Smooth muscle cell (in vitro differentiated cells): Measurements from ENCODE around the gene MAP3K14. TPM values are rescaled to one million over a fixed set of nuclear protein-coding genes. Genes with fewer than 3 reads are reported as not detected.

ENCODE experiments used
- DNase-seq: peaks from one replicate; lab custom pipeline; 2025; ENCODE audit not compliant: unreplicated experiment; lab: John Stamatoyannopoulos, UW
- H2AFZ ChIP-seq: fragments of 200-600 bp; sonication (generic); 2 replicates; pipeline ENCODE4 v1.6.0; 2016; ENCODE audit warnings: antibody characterized with exemption, low read depth, mild to moderate bottlenecking
- H3F3A ChIP-seq: fragments of 200-600 bp; sonication (generic); 2 replicates; pipeline ENCODE4 v1.6.0; 2017; ENCODE audit warnings: antibody characterized with exemption, low read depth
- H3K27ac ChIP-seq: fragments of 200-600 bp; sonication (generic); 2 replicates; pipeline ENCODE4 v1.5.1; 2016; ENCODE audit warnings: low read depth, mild to moderate bottlenecking
- H3K27me3 ChIP-seq: fragments of 200-600 bp; sonication (generic); 2 replicates; pipeline ENCODE4 v1.6.1; 2016; ENCODE audit warnings: low read depth, mild to moderate bottlenecking
- H3K36me3 ChIP-seq: fragments of 200-600 bp; sonication (generic); 2 replicates; pipeline ENCODE4 v1.5.1; 2016; ENCODE audit warnings: low read depth
- H3K4me1 ChIP-seq: fragments of 200-600 bp; sonication (generic); 2 replicates; pipeline ENCODE4 v1.5.1; 2016; ENCODE audit warnings: low read depth
- H3K4me2 ChIP-seq: fragments of 200-600 bp; sonication (generic); 2 replicates; pipeline ENCODE4 v1.6.0; 2016; ENCODE audit warnings: mild to moderate bottlenecking
- H3K4me3 ChIP-seq: fragments of 200-600 bp; sonication (generic); 2 replicates; pipeline ENCODE4 v1.5.1; 2016; ENCODE audit warnings: mild to moderate bottlenecking
- H3K79me2 ChIP-seq: fragments of 200-600 bp; sonication (generic); 2 replicates; pipeline ENCODE4 v1.6.0; 2016; ENCODE audit warnings: low read depth, mild to moderate bottlenecking
- H3K9ac ChIP-seq: fragments of 200-600 bp; sonication (generic); 2 replicates; pipeline ENCODE4 v1.6.0; 2016; ENCODE audit warnings: low read depth
- H3K9me3 ChIP-seq: fragments of 200-600 bp; sonication (generic); replicated peaks from 2 replicates; pipeline ENCODE4 v1.5.1; 2016; ENCODE audit warnings: low read depth
- H4K20me1 ChIP-seq: fragments of 200-600 bp; sonication (generic); 2 replicates; pipeline ENCODE4 v1.6.0; 2016; ENCODE audit warnings: low read depth
- WGBS: methylation state at CpG from one replicate; pipeline ENCODE4 v1.1.7; 2016; ENCODE audit warnings: low lambda C conversion rate; 5-methylcytosine and 5-hydroxymethylcytosine counted together
- polyA plus RNA-seq: library from polyadenylated mRNA; unstranded; fragments of >200 nt; fragmentation: Nextera tagmentation; extraction: Ambion mirVana; gene quantifications from 2 replicates; pipeline ENCODE4 v1.2.1, GENCODE V29; 2016
- total RNA-seq: library from RNA; depleted of rRNA; stranded (reverse); fragments of >200 nt; gene quantifications from 2 replicates; pipeline ENCODE4 v1.2.3, GENCODE V29; 2014
- TF ChIP-seq, protein P1 (sequence below): fragments of 200-600 bp; sonication (generic); IDR thresholded peaks from 2 replicates; pipeline ENCODE4 v1.5.1; 2017; ENCODE audit warnings: borderline replicate concordance, mild to moderate bottlenecking, antibody characterized with exemption; ENCODE audit not compliant: insufficient read depth, poor library complexity, severe bottlenecking

MAP3K14 gene
- total and polyA plus RNA-seq, 2 experiments from 2014 or later = 1.7 to 1.8 TPM

DNA sequence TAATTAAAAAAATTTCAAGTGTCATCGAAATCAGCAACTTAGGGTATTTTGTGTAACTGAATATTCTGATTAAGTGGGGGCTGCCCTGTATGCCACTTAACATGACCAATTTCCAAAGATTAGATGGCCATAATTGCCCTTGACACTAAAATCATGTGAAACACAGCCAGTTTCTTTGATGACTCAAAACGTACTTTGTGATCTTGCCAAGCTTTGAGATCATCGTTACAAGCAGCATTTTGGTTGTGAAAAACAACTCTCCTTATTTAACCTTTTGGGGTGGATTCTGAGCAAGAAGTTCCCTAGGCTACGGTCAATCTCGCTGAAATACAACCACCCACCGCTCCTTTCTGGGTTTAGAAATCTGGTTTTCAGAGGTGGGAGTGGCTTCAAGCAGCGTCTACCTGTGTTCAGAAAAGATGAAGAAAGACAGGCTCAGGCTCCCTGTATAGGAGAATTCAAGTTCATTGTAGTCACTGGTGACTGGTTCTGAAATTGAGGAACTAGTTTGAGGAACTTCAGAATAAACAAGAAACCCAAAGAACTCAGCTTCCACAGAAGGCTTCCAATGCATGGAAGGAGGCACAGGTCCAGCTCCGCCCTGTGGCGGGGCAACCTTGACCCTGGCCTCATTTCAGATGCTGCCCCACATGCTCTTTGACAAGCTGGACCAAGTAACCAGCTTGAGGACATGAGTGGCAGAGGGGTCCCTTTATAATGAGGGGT lies 9.4 kb downstream of the MAP3K14 start:
- no peaks in the 10 kb centered on the region for H3K9me3 ChIP-seq
- H3K27ac ChIP-seq = peak overlapping the region; percentile 44
- H3K79me2 ChIP-seq = peaks cover 34% of the 10 kb centered on the region
- TF ChIP-seq, protein P1, sequence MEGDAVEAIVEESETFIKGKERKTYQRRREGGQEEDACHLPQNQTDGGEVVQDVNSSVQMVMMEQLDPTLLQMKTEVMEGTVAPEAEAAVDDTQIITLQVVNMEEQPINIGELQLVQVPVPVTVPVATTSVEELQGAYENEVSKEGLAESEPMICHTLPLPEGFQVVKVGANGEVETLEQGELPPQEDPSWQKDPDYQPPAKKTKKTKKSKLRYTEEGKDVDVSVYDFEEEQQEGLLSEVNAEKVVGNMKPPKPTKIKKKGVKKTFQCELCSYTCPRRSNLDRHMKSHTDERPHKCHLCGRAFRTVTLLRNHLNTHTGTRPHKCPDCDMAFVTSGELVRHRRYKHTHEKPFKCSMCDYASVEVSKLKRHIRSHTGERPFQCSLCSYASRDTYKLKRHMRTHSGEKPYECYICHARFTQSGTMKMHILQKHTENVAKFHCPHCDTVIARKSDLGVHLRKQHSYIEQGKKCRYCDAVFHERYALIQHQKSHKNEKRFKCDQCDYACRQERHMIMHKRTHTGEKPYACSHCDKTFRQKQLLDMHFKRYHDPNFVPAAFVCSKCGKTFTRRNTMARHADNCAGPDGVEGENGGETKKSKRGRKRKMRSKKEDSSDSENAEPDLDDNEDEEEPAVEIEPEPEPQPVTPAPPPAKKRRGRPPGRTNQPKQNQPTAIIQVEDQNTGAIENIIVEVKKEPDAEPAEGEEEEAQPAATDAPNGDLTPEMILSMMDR = no peak
- peaks cover 90% of the 10 kb centered on the region for H4K20me1 ChIP-seq
- no peaks in the 10 kb centered on the region for H3K27me3 ChIP-seq
- H3K36me3 ChIP-seq = no peaks in the 10 kb centered on the region
- peaks cover 23% of the 10 kb centered on the region for H3F3A ChIP-seq
- DNase-seq = no peak
- no peak overlapping the region for H3K9ac ChIP-seq
- H3K4me2 ChIP-seq = peak overlapping the region; percentile 25
- 74% methylated on average over 9 of the region's 9 CpGs for WGBS
- peaks cover 5% of the 10 kb centered on the region for H3K4me1 ChIP-seq
- H2AFZ ChIP-seq = no peak overlapping the region
- no peak overlapping the region for H3K4me3 ChIP-seq

DNA sequence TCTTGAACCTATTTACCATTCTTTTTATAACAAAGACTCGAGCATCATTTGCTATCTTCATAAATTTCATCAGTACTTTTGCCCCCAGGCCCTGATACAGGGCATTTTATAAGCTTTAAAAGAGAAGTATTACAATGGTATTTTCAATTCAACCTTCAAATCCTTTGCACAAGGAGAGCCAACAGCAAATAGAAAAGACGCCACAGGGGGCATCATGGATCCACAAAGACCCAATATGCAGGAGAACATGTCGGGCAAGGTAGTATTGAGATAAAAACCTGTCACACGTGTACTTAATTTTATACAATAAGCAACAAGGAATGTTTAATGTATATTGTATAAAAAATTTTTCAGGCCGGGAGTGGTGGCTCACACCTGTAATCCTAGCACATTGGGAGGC lies 10.2 kb downstream of the MAP3K14 start:
- Histone ChIP-seq H3K4me2 (no peak overlapping the region), H3K4me3 (no peak overlapping the region), H3K9me3 (no peaks in the 10 kb centered on the region), H3K9ac (no peak overlapping the region), H3K27ac (peak overlapping the region; percentile 46), H4K20me1 (peaks cover 90% of the 10 kb centered on the region), H3K79me2 (peaks cover 35% of the 10 kb centered on the region), H3K27me3 (no peaks in the 10 kb centered on the region), H3F3A (peaks cover 19% of the 10 kb centered on the region), H3K36me3 (no peaks in the 10 kb centered on the region), H2AFZ (no peak overlapping the region), H3K4me1 (peaks cover 3% of the 10 kb centered on the region)
- TF ChIP-seq, protein P1 = no peak
- WGBS = 93% methylated on average over 5 of the region's 5 CpGs
- DNase-seq = no peak

- H3K4me2 ChIP-seq = peak overlapping the region; percentile 26
- 65% methylated on average over 4 of the region's 4 CpGs for WGBS
- H3K4me3 ChIP-seq = no peak overlapping the region
- peaks cover 85% of the 10 kb centered on the region for H4K20me1 ChIP-seq
- peak overlapping the region; percentile 46 for H3K27ac ChIP-seq
- H3K9me3 ChIP-seq = no peaks in the 10 kb centered on the region
- no peak overlapping the region for H2AFZ ChIP-seq
- peaks cover 19% of the 10 kb centered on the region for H3F3A ChIP-seq
- H3K27me3 ChIP-seq = no peaks in the 10 kb centered on the region
- no peak for DNase-seq
- H3K4me1 ChIP-seq = no peaks in the 10 kb centered on the region
- no peak overlapping the region for H3K9ac ChIP-seq
- peaks cover 38% of the 10 kb centered on the region for H3K79me2 ChIP-seq
- TF ChIP-seq, protein P1 = no peak
- no peaks in the 10 kb centered on the region for H3K36me3 ChIP-seq
Measured at GRCh38 chr17:45306094-45306493, 10.7 kb downstream of the MAP3K14 start.
